A673 (cell line): ENCODE results near the gene GUCY2F.

Experiments
- CTCF ChIP-seq: fragments of 300-800, 200-600 bp; sonication (generic); conservative IDR thresholded peaks from 2 replicates; pipeline ENCODE4 v1.5.1; 2017; ENCODE audit warnings: low read depth, mild to moderate bottlenecking, antibody characterized with exemption, low read length, moderate library complexity, mixed read lengths
- EZH2 ChIP-seq: fragments of 200-600 bp; sonication (generic); IDR thresholded peaks from 2 replicates; pipeline ENCODE4 v1.6.1; 2017; ENCODE audit warnings: borderline replicate concordance, low read depth, mild to moderate bottlenecking, mixed read lengths, antibody characterized with exemption, low read length; ENCODE audit not compliant: poor library complexity, severe bottlenecking

- TF ChIP-seq CTCF, result no peak
- no peak for TF ChIP-seq EZH2
Observed at GRCh38 chrX:109352066-109352588, 129.8 kb downstream of the GUCY2F start.
